Measurements from ENCODE around the gene COL23A1.

The COL23A1 gene

GRCh38 chr5:178291161-178291561 is 299.0 kb downstream of the COL23A1 start:
- no peak for DNase-seq

GRCh38 chr5:178290376-178290775 is 299.8 kb downstream of the COL23A1 start:
- DNase-seq, result no peak

GRCh38 chr5:178289438-178289837 is 300.8 kb downstream of the COL23A1 start:
- no peak for DNase-seq

GRCh38 chr5:178288401-178289368 is 301.5 kb downstream of the COL23A1 start:
- no peak for DNase-seq

GRCh38 chr5:178287791-178288105 is 302.4 kb downstream of the COL23A1 start:
- no peak for DNase-seq

GRCh38 chr5:178287091-178287790 is 303.0 kb downstream of the COL23A1 start:
- DNase-seq, result no peak

GRCh38 chr5:178286226-178287090 is 303.7 kb downstream of the COL23A1 start:
- DNase-seq, result no peak

- DNase-seq, result no peak
Observed at GRCh38 chr5:178285399-178286225, 304.6 kb downstream of the COL23A1 start.

- DNase-seq, result no peak
Observed at GRCh38 chr5:178284996-178285395, 305.2 kb downstream of the COL23A1 start.

GRCh38 chr5:178284093-178284675 is 306.0 kb downstream of the COL23A1 start:
- DNase-seq, result no peak

GRCh38 chr5:178283520-178283919 is 306.7 kb downstream of the COL23A1 start:
- no peak for DNase-seq

- DNase-seq, result no peak
Observed at GRCh38 chr5:178282391-178282790, 307.8 kb downstream of the COL23A1 start.

GRCh38 chr5:178281331-178281730 is 308.9 kb downstream of the COL23A1 start:
- DNase-seq, result no peak

- no peak for DNase-seq
Observed at GRCh38 chr5:178280631-178281030, 309.6 kb downstream of the COL23A1 start.

- no peak for DNase-seq
Observed at GRCh38 chr5:178279723-178280438, 310.3 kb downstream of the COL23A1 start.

- no peak for DNase-seq
Observed at GRCh38 chr5:178279026-178279722, 311.0 kb downstream of the COL23A1 start.

GRCh38 chr5:178278358-178279023 is 311.7 kb downstream of the COL23A1 start:
- no peak for DNase-seq

- DNase-seq, result no peak
Observed at GRCh38 chr5:178277866-178278265, 312.3 kb downstream of the COL23A1 start.

- DNase-seq, result no peak
Observed at GRCh38 chr5:178277346-178277745, 312.8 kb downstream of the COL23A1 start.

All from NCI-H2107 (cell line).